ENCODE results near the gene ZNF511. TPM values are rescaled to one million over a fixed set of nuclear protein-coding genes. Genes with fewer than 3 reads are reported as not detected.

ZNF511 gene
- total RNA-seq, 1 experiment from 2014 or later: 78.4 TPM

- POLR2A ChIA-PET (ENCODE audit: unreplicated experiment): no interaction called here
- Histone ChIP-seq H2AFZ (ENCODE audit: low read length) (no peak overlapping the region), H3K9me2 (replicated peaks; ENCODE audit: low read length) (no peaks in the 10 kb centered on the region), H3F3A (ENCODE audit: low read length, unreplicated experiment) (no peaks in the 10 kb centered on the region), H3K79me2 (ENCODE audit: low read length) (no peaks in the 10 kb centered on the region; the same call in 1 of the 2 replicates), H3K9me3 (ENCODE audit: low read length) (no peaks in the 10 kb centered on the region), H3K4me1 (ENCODE audit: insufficient read depth, low read length) (peaks cover 23% of the 10 kb centered on the region), H3K4me2 (ENCODE audit: low read length) (peak overlapping the region; percentile 69), H3K27ac (ENCODE audit: low read length) (peak overlapping the region; percentile 94), H3K4me3 (ENCODE audit: low read length) (no peak overlapping the region), H4K20me1 (ENCODE audit: low read length) (no peaks in the 10 kb centered on the region), H3K27me3 (ENCODE audit: low read length) (no peaks in the 10 kb centered on the region), H3K36me3 (ENCODE audit: low read depth, low read length) (peaks cover 27% of the 10 kb centered on the region; the same call in 1 of the 2 replicates), H3K9ac (ENCODE audit: low read length) (peak overlapping the region; percentile 64)
- CTCF ChIA-PET: interaction anchor here (1.1 to 1.5 kb wide), 2 partner anchors 14 to 36 kb away, joined by 3 to 4 read pairs; no protein-coding TSS in a partner anchor
- TSS peak; percentile 76 for BruUV-seq (replicated peaks)
- no peak for ATAC-seq
- no peak for TF ChIP-seq EZH2 (IDR thresholded peaks at IDR 0.05; ENCODE audit: low read length, unreplicated experiment)
- no peak for TF ChIP-seq CTCF (conservative IDR thresholded peaks at IDR 0.05; ENCODE audit: low read depth, low read length)
- no peak for DNase-seq
- intact Hi-C loops (cut with micrococcal nuclease): no loop called here
Measured at GRCh38 chr10:133294189-133294588, 14.5 kb upstream of the ZNF511 start.

GRCh38 chr10:133295426-133296320 lies 13.0 kb upstream of the ZNF511 start:
- no peaks in the 10 kb centered on the region for H4K20me1 ChIP-seq (ENCODE audit: low read length)
- H3K27me3 ChIP-seq (ENCODE audit: low read length): no peaks in the 10 kb centered on the region
- ATAC-seq: no peak
- H3K79me2 ChIP-seq (ENCODE audit: low read length): no peaks in the 10 kb centered on the region; the same call in 1 of the 2 replicates
- H2AFZ ChIP-seq (ENCODE audit: low read length): no peak overlapping the region
- no peak overlapping the region for H3K4me2 ChIP-seq (ENCODE audit: low read length)
- no peak overlapping the region for H3K9ac ChIP-seq (ENCODE audit: low read length)
- no peak for TF ChIP-seq EZH2phosphoT487 (IDR thresholded peaks at IDR 0.05; ENCODE audit: borderline replicate concordance, low read length)
- TF ChIP-seq EZH2 (IDR thresholded peaks at IDR 0.05; ENCODE audit: low read length, unreplicated experiment): no peak
- no peak for TF ChIP-seq CTCF (conservative IDR thresholded peaks at IDR 0.05; ENCODE audit: low read depth, low read length)
- H3F3A ChIP-seq (ENCODE audit: low read length, unreplicated experiment): no peaks in the 10 kb centered on the region
- no TSS peak for BruUV-seq (replicated peaks)
- H3K9me3 ChIP-seq (ENCODE audit: low read length): no peaks in the 10 kb centered on the region
- H3K4me1 ChIP-seq (ENCODE audit: insufficient read depth, low read length): peaks cover 23% of the 10 kb centered on the region
- POLR2A ChIA-PET (ENCODE audit: unreplicated experiment): no interaction called here
- CTCF ChIA-PET: no interaction called here
- peaks cover 23% of the 10 kb centered on the region; the same call in 1 of the 2 replicates for H3K36me3 ChIP-seq (ENCODE audit: low read depth, low read length)
- intact Hi-C loops (cut with micrococcal nuclease): no loop called here
- DNase-seq: no peak
- no peaks in the 10 kb centered on the region for H3K9me2 ChIP-seq (replicated peaks; ENCODE audit: low read length)
- H3K27ac ChIP-seq (ENCODE audit: low read length): no peak overlapping the region
- H3K4me3 ChIP-seq (ENCODE audit: low read length): no peak overlapping the region

- peaks cover 21% of the 10 kb centered on the region for H3K4me1 ChIP-seq (ENCODE audit: insufficient read depth, low read length)
- POLR2A ChIA-PET (ENCODE audit: unreplicated experiment): no interaction called here
Measured at GRCh38 chr10:133297504-133297903, 11.2 kb upstream of the ZNF511 start.

More at GRCh38 chr10:133297504-133297903, 11.2 kb upstream of the ZNF511 start:
- no peaks in the 10 kb centered on the region for H3K9me3 ChIP-seq (ENCODE audit: low read length)
- no peak overlapping the region for H2AFZ ChIP-seq (ENCODE audit: low read length)
- no TSS peak for BruUV-seq (replicated peaks)
- no peaks in the 10 kb centered on the region for H3F3A ChIP-seq (ENCODE audit: low read length, unreplicated experiment)
- intact Hi-C loops (cut with micrococcal nuclease): no loop called here
- no peaks in the 10 kb centered on the region for H3K9me2 ChIP-seq (replicated peaks; ENCODE audit: low read length)
- H3K79me2 ChIP-seq (ENCODE audit: low read length): peaks cover 1% of the 10 kb centered on the region; the same call in 1 of the 2 replicates
- peaks cover 19% of the 10 kb centered on the region; the same call in 1 of the 2 replicates for H3K36me3 ChIP-seq (ENCODE audit: low read depth, low read length)
- ATAC-seq (no peak), DNase-seq (no peak)
- CTCF ChIA-PET: no interaction called here
- H3K4me2 ChIP-seq (ENCODE audit: low read length): no peak overlapping the region
- no peak overlapping the region for H3K27ac ChIP-seq (ENCODE audit: low read length)
- no peak overlapping the region for H3K9ac ChIP-seq (ENCODE audit: low read length)
- H4K20me1 ChIP-seq (ENCODE audit: low read length): no peaks in the 10 kb centered on the region
- no peaks in the 10 kb centered on the region for H3K27me3 ChIP-seq (ENCODE audit: low read length)
- H3K4me3 ChIP-seq (ENCODE audit: low read length): no peak overlapping the region
- TF ChIP-seq CTCF (conservative IDR thresholded peaks at IDR 0.05; ENCODE audit: low read depth, low read length): no peak

Measured in PC-3 (cell line).